AG04450 (cell line): ENCODE measurements around the gene B4GALT6. TPM values are rescaled to one million over a fixed set of nuclear protein-coding genes. Genes with fewer than 3 reads are reported as not detected.

ENCODE experiments used
- CTCF ChIA-PET: fragments of 300-600, 350-600 bp; formaldehyde crosslinking; extraction: SDS; loops from one replicate; lab custom pipeline; 2022; ENCODE audit warnings: antibody characterized with exemption, inconsistent platforms; lab: Charles Lee
- POLR2A ChIA-PET: fragments of 350-600 bp; formaldehyde crosslinking; extraction: SDS; loops from one replicate; lab custom pipeline; 2021; ENCODE audit warnings: antibody characterized with exemption, inconsistent platforms; lab: Yijun Ruan, JAX
- DNase-seq: peaks from one replicate; pipeline ENCODE4 v3.0.0-alpha.2; 2011; ENCODE audit warnings: low read depth, low spot score
- H3K27ac ChIP-seq: one replicate; pipeline ENCODE4 v1.5.1; 2012; ENCODE audit warnings: low read depth, low read length, control low read depth
- H3K27me3 ChIP-seq: one replicate; pipeline ENCODE4 v1.6.0; 2012; ENCODE audit warnings: low read length; ENCODE audit not compliant: control insufficient read depth, insufficient read depth
- H3K4me3 ChIP-seq: 2 replicates; pipeline ENCODE4 v1.5.1; 2011; ENCODE audit warnings: mild to moderate bottlenecking, low read depth, low read length, control low read depth
- H3K9me3 ChIP-seq: 2 replicates; pipeline ENCODE4 v1.5.1; 2012; ENCODE audit warnings: low read length; ENCODE audit not compliant: control insufficient read depth, insufficient read depth
- CTCF ChIP-seq: IDR thresholded peaks from 2 replicates; pipeline ENCODE4 v1.5.1; 2011; ENCODE audit warnings: low read depth, low read length, control low read depth, inconsistent platforms
- polyA plus RNA-seq: library from polyadenylated mRNA; depleted of rRNA; stranded (reverse); fragments of >200 nt; gene quantifications from 2 replicates; pipeline ENCODE4 v1.2.3, GENCODE V29; 2011

B4GALT6 gene
- polyA plus RNA-seq, 1 experiment = 0.40 TPM

DNA sequence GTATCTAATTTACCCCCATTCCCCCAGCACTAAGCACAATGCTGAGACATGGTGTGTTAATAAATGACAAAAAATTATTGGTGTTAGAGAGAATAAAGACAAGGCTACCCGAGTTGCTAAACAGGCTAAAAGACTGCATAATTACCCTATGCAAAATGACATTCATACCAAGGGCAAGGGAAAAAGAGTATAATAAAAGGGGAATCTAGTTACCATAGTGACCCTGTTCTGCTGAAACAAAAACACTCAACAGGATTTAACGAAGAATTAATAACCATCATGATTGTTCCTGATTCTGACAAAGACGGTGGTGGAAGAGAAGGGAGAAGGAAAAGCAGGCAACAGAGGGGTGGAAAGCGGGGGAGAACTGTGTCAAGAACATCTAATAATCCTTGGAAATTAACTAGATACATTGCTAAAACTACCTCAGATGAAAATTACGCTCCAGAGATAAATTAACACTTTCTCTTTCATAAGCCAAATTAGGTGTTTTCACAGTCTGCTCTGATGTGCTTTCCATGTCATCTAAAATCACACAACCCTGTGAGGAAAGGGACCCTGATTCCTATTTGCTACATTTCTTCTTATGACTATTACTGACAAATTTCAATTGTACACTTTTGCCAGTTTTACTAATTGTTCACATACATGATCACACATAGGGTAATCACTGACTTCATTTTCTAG, 67.2 kb downstream of the B4GALT6 start:
- no peaks in the 10 kb centered on the region for H3K27me3 ChIP-seq
- POLR2A ChIA-PET = no interaction called here
- CTCF ChIA-PET = no interaction called here
- no peak overlapping the region for H3K27ac ChIP-seq
- H3K4me3 ChIP-seq = no peak overlapping the region
- no peaks in the 10 kb centered on the region for H3K9me3 ChIP-seq
- DNase-seq = no peak
- TF ChIP-seq CTCF = no peak

- H3K9me3 ChIP-seq = no peaks in the 10 kb centered on the region
- TF ChIP-seq CTCF = no peak
- CTCF ChIA-PET = no interaction called here
- POLR2A ChIA-PET = no interaction called here
- H3K27me3 ChIP-seq = no peaks in the 10 kb centered on the region
- no peak for DNase-seq
- no peak overlapping the region for H3K27ac ChIP-seq
- no peak overlapping the region for H3K4me3 ChIP-seq
Observed at GRCh38 chr18:31616586-31616985, 67.8 kb downstream of the B4GALT6 start.

DNA sequence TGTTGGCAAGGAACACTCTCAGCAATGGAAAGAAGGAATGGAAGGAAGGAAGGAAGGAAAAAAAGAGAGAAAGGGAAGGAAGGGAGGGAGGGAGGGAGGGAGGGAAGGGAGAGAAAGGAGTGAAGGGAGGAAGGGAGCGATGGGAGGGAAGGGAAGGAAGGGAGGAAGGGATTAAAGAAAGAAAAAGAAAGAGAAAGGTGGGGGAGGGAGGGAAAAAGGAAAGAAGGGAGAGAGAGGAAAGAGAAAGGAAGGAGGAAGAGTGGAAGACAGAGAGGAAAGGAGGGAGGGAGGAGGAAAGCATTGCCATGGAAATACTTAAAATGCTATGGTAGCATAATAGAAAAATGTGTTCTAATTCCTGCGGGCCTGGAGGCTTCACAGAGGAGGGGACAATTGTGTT, 70.3 kb downstream of the B4GALT6 start:
- DNase-seq = no peak
- ChIA-PET POLR2A (no interaction called here), CTCF (no interaction called here)
- Histone ChIP-seq H3K27me3 (no peaks in the 10 kb centered on the region), H3K4me3 (no peak overlapping the region), H3K9me3 (no peaks in the 10 kb centered on the region), H3K27ac (no peak overlapping the region)
- TF ChIP-seq CTCF = no peak

GRCh38 chr18:31612124-31612523, 72.3 kb downstream of the B4GALT6 start:
- Histone ChIP-seq H3K27me3 (no peaks in the 10 kb centered on the region), H3K9me3 (no peaks in the 10 kb centered on the region), H3K4me3 (no peak overlapping the region), H3K27ac (no peak overlapping the region)
- ChIA-PET CTCF (no interaction called here), POLR2A (no interaction called here)
- no peak for TF ChIP-seq CTCF
- no peak for DNase-seq

- no peak overlapping the region for H3K27ac ChIP-seq
- H3K9me3 ChIP-seq = no peaks in the 10 kb centered on the region
- no peaks in the 10 kb centered on the region for H3K27me3 ChIP-seq
- H3K4me3 ChIP-seq = no peak overlapping the region
- POLR2A ChIA-PET = no interaction called here
- DNase-seq = no peak
- TF ChIP-seq CTCF = no peak
- CTCF ChIA-PET = no interaction called here
Observed at GRCh38 chr18:31611511-31611910, 72.9 kb downstream of the B4GALT6 start.
